SU-DHL-6 (cell line): Measurements from ENCODE around the gene CNPPD1.
A peak's percentile ranks its signal among the peaks of the same experiment; 100 is the strongest.

ENCODE experiments used
- H2AFZ ChIP-seq: fragments of 200-600 bp; sonication (generic); 2 replicates; pipeline ENCODE4 v1.6.1; 2014; ENCODE audit warnings: low read depth, mild to moderate bottlenecking, moderate library complexity, mixed read lengths, antibody characterized with exemption, low read length; ENCODE audit not compliant: severe bottlenecking
- H3F3A ChIP-seq: fragments of 200-600 bp; shearing (Covaris generic); 2 replicates; pipeline ENCODE4 v1.6.0; 2016; ENCODE audit warnings: antibody characterized with exemption, mild to moderate bottlenecking; ENCODE audit not compliant: insufficient read depth
- H3K27ac ChIP-seq: fragments of 200-600 bp; sonication (generic); 2 replicates; pipeline ENCODE4 v1.5.1; 2016; ENCODE audit warnings: low read depth, mild to moderate bottlenecking, low read length, moderate library complexity, mixed read lengths
- H3K27me3 ChIP-seq: fragments of 200-600 bp; sonication (generic), shearing (Covaris generic); 2 replicates; pipeline ENCODE4 v1.6.0; 2014; ENCODE audit warnings: mild to moderate bottlenecking, low read length
- H3K36me3 ChIP-seq: fragments of 200-600 bp; sonication (generic); 2 replicates; pipeline ENCODE4 v1.6.1; 2014; ENCODE audit warnings: mild to moderate bottlenecking, low read length, mixed read lengths
- H3K4me2 ChIP-seq: fragments of 300-600, 200-600 bp; shearing (Covaris generic), sonication (generic); 2 replicates; pipeline ENCODE4 v1.6.0; 2014; ENCODE audit warnings: low read length, low read depth, mild to moderate bottlenecking; ENCODE audit not compliant: poor library complexity, severe bottlenecking
- H3K4me3 ChIP-seq: fragments of 200-600 bp; sonication (generic); 2 replicates; pipeline ENCODE4 v1.5.1; 2014; ENCODE audit warnings: antibody characterized with exemption, low read length, mild to moderate bottlenecking, mixed read lengths; ENCODE audit not compliant: insufficient read depth, poor library complexity, severe bottlenecking
- H3K79me2 ChIP-seq: fragments of 200-600 bp; sonication (generic); 2 replicates; pipeline ENCODE4 v1.6.1; 2014; ENCODE audit warnings: mild to moderate bottlenecking, low read length, moderate library complexity; ENCODE audit not compliant: insufficient read depth
- H3K9ac ChIP-seq: fragments of 200-600 bp; sonication (generic); 2 replicates; pipeline ENCODE4 v1.7.0; 2014; ENCODE audit warnings: mild to moderate bottlenecking, low read length
- H3K9me2 ChIP-seq: fragments of 200-600 bp; sonication (generic); replicated peaks from 2 replicates; pipeline ENCODE4 v1.6.1; 2014; ENCODE audit warnings: low read length; ENCODE audit not compliant: insufficient read depth
- H3K9me3 ChIP-seq: fragments of 200-600 bp; sonication (generic); 2 replicates; pipeline ENCODE4 v1.6.1; 2014; ENCODE audit warnings: low read length, mixed read lengths; ENCODE audit not compliant: insufficient read depth
- H4K20me1 ChIP-seq: fragments of 200-600 bp; sonication (generic); 2 replicates; pipeline ENCODE4 v1.6.1; 2014; ENCODE audit warnings: low read depth, mild to moderate bottlenecking, antibody characterized with exemption, low read length, moderate library complexity, mixed read lengths
- CTCF ChIP-seq: fragments of 200-600 bp; sonication (generic); IDR thresholded peaks from one replicate; pipeline ENCODE4 v1.5.1; 2017; ENCODE audit warnings: antibody characterized with exemption, mild to moderate bottlenecking, low read length, moderate library complexity; ENCODE audit not compliant: insufficient read depth, poor library complexity, severe bottlenecking
- EZH2phosphoT487 ChIP-seq: fragments of 200-600 bp; sonication (generic), shearing (Covaris generic); conservative IDR thresholded peaks from 2 replicates; pipeline ENCODE4 v1.6.1; 2018; ENCODE audit warnings: mild to moderate bottlenecking, antibody characterized with exemption, low read length, moderate library complexity, mixed read lengths

CNPPD1 gene

GRCh38 chr2:219210196-219210885 is 33.6 kb upstream of the CNPPD1 start:
- Histone ChIP-seq H3K9me3 (no peaks in the 10 kb centered on the region), H3K79me2 (no peaks in the 10 kb centered on the region), H2AFZ (no peak overlapping the region), H3K27ac (no peak overlapping the region), H3K4me3 (no peak overlapping the region), H3K9me2 (no peaks in the 10 kb centered on the region), H3K27me3 (no peaks in the 10 kb centered on the region), H4K20me1 (no peaks in the 10 kb centered on the region), H3K36me3 (no peaks in the 10 kb centered on the region), H3F3A (no peaks in the 10 kb centered on the region), H3K4me2 (no peak overlapping the region), H3K9ac (no peak overlapping the region)
- no peak for TF ChIP-seq CTCF
- no peak for TF ChIP-seq EZH2phosphoT487

- no peak overlapping the region for H3K4me3 ChIP-seq
- no peaks in the 10 kb centered on the region for H3K79me2 ChIP-seq
- H4K20me1 ChIP-seq, result no peaks in the 10 kb centered on the region
- TF ChIP-seq CTCF, result no peak
- no peak for TF ChIP-seq EZH2phosphoT487
- no peaks in the 10 kb centered on the region for H3K27me3 ChIP-seq
- no peaks in the 10 kb centered on the region for H3K9me3 ChIP-seq
- no peak overlapping the region for H2AFZ ChIP-seq
- no peak overlapping the region for H3K4me2 ChIP-seq
- H3K9ac ChIP-seq, result no peak overlapping the region
- H3K27ac ChIP-seq, result no peak overlapping the region
- no peaks in the 10 kb centered on the region for H3K9me2 ChIP-seq
- no peaks in the 10 kb centered on the region for H3F3A ChIP-seq
- no peaks in the 10 kb centered on the region for H3K36me3 ChIP-seq
These were observed 32.8 kb upstream of the CNPPD1 start for GRCh38 chr2:219209236-219210195.

GRCh38 chr2:219207884-219208740 is 31.4 kb upstream of the CNPPD1 start:
- H3K36me3 ChIP-seq, result no peaks in the 10 kb centered on the region
- no peaks in the 10 kb centered on the region for H4K20me1 ChIP-seq
- no peak overlapping the region for H3K4me2 ChIP-seq
- no peaks in the 10 kb centered on the region for H3K9me2 ChIP-seq
- no peaks in the 10 kb centered on the region for H3K79me2 ChIP-seq
- H3K4me3 ChIP-seq, result no peak overlapping the region
- H3K27ac ChIP-seq, result no peak overlapping the region
- peak overlapping the region; percentile 68; the same call in 1 of the 2 replicates for H3K9ac ChIP-seq
- H3F3A ChIP-seq, result no peaks in the 10 kb centered on the region
- no peak for TF ChIP-seq CTCF
- TF ChIP-seq EZH2phosphoT487, result no peak
- no peaks in the 10 kb centered on the region for H3K9me3 ChIP-seq
- H3K27me3 ChIP-seq, result no peaks in the 10 kb centered on the region
- no peak overlapping the region for H2AFZ ChIP-seq
